DMS153 treated with DMSO at 0.1 percent for 48 hours (cell line): Measurements from ENCODE around the gene GUCY1A2.
A peak's percentile ranks its signal among the peaks of the same experiment; 100 is the strongest.

Experiments used
- DNase-seq: peaks from one replicate; lab custom pipeline; 2025; ENCODE audit not compliant: unreplicated experiment; lab: John Stamatoyannopoulos, UW

GUCY1A2 gene

GRCh38 chr11:106761745-106762144 is 256.5 kb downstream of the GUCY1A2 start:
- no peak for DNase-seq

- no peak for DNase-seq
Measured at GRCh38 chr11:106761240-106761639, 257.0 kb downstream of the GUCY1A2 start.

DNA sequence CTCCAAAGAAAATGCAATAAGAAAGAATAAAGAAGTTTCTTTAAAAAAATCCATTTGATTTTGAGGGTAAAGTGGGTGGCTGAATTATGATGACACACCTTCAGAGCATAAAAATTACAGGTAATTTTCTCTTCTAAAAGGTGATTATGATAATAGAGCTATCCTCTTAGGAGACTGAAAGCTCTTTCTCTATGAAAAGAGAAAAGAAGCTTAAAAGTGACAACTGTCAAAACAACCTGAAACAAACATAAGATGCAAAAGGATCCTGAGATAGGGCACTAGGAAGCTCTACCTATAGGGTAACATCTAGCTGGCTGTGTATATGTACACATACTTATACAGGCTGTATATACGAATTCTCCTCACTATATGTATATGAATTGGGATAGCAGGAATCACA is 270.2 kb downstream of the GUCY1A2 start:
- no peak for DNase-seq

GRCh38 chr11:106745941-106746340 is 272.3 kb downstream of the GUCY1A2 start:
- no peak for DNase-seq

DNA sequence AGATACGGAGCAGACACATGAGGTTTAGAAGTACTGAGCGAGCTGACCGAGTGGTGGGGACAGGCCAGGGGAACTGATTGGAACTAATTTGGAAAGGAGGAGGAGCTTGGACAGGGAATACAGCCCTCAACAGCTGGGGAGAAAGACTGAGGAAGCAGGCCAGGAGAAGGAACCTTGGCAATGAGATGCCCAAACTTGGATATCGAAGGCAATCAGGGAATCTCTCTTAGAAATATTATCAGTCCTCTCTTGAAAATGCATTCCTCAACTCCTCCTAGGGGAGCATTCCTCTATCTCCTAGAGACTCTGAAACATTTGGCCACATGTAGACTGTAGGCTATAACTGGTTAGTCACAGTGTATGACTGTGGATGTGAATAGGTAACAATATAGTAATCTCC is 284.6 kb downstream of the GUCY1A2 start:
- no peak for DNase-seq

- no peak for DNase-seq
Measured at GRCh38 chr11:106728859-106729258, 289.4 kb downstream of the GUCY1A2 start.

- no peak for DNase-seq
Measured at GRCh38 chr11:106728379-106728778, 289.9 kb downstream of the GUCY1A2 start.

- peak; percentile 0 for DNase-seq
Measured at GRCh38 chr11:106727256-106727655, 291.0 kb downstream of the GUCY1A2 start.

DNA sequence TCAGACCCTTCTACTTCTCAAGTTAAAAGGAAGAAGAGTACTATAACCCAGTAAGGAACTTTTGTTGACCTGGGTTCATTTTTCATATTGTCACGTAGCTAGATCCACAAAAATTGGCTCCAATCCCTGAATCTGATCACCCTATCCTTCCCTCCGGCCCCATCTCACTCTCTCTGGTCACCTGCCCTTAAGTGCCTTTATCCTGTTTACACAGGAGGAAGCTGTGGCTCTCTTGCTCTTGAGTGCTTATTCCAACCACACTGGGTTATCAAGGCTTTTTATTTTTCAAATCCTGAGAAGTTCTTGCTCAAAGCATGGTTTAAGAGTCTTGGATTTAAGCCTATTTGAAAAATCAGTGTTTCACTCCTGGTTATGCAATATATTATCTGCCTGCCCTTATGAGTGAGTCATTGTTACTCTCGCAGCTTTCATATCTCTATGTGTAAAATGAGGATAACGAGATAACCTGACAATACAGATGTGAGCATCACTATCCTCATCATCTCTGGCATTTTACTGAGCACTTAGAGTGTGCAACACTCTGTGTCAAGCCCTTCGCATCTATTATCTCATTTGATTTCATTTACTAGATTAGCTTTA is 293.9 kb downstream of the GUCY1A2 start:
- DNase-seq: peak; percentile 47

GRCh38 chr11:106723071-106723470 is 295.2 kb downstream of the GUCY1A2 start:
- no peak for DNase-seq

DNA sequence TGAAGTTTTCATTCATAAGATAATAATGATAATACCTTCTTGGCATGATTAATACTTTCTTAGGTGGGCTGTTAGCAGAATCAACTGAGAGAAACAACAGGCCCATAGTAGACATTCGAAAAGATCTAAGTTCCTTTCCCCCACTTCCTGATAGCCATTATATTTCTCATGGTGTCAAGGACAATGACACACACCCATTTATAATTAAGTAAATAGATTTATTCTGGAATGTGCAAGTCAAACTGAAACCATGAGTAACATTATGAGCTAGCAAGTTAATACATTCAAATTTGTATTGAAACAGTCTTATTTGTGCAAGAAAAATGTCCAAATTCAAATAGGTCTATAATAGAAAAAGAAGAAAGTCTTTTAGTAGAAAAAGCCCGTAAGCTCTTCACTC is 301.1 kb downstream of the GUCY1A2 start:
- DNase-seq: no peak

DNA sequence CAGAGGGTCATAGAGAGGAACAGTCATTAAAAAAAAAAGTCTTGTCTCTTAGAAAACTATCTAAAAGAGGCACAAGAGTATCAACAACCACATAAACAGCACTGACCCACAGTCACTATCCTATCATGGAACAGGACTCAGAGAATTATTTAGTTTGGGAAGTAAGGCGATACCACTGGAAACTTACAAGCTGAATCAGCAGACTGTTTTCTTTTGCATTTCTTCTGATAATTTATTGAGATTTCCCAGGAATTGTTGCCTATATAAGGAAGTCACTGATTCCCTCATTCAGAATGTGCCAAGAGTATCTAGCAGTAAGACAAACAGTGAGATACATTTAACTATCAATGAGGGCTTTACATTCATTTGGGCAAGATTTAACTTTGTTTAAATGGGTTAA is 304.1 kb downstream of the GUCY1A2 start:
- no peak for DNase-seq

GRCh38 chr11:106708348-106708747 is 309.9 kb downstream of the GUCY1A2 start:
- DNase-seq: no peak

DNA sequence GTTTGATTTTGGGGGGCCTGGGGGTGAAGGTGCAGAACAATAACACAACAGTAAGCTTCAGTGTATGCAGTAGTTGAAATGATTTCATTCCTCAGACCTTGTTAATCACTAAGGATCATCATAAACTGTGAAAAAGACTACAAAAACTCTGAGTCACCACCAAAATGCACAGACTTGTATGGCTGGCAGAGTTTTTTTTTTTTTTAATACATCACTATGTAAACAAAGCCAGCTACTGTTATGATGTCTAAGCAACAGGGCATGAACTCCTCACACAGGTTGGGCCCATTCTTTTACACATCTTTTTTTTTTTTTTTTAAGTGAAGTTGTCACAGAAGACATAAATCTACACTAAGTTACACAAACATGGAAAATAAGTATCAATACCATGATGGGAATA is 311.9 kb downstream of the GUCY1A2 start:
- no peak for DNase-seq

- DNase-seq: no peak
Measured at GRCh38 chr11:106702805-106703204, 315.5 kb downstream of the GUCY1A2 start.

DNA sequence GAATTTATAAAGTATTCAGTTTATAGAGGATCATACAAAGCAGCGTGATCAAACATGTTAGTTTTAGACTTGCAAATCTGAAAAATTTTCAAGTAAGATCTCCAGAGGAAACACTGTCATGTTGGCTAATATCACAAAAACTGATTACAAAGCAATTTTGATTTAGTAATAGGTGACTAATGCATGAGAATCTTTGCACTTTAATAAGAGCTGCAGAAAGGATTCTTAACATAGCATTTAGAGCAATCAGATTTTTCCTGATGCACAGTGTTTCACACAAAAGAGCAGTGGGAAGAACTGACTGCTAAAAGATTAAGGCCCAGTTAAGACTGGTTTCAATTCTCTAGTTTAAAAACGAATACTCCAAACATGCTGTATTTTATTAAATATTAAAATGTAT is 321.2 kb downstream of the GUCY1A2 start:
- no peak for DNase-seq

DNA sequence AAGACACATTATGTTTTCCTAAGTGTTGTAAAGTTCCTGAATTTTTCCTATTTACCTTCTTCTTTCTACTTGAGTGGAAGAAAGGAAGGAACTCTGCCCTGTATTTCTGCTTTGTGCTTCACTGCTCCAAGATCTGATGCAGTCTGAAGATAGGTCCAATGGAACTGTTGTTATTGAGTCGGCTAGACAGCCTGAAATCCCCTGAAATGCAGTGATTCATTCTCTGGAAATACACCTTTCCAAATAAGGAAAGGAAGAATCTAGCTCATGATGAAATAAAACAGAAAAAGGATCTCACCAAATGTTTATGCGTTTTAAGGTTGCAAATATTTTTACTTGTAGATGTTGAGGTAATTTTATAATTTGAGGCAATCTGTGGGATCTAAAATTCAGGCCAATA is 322.8 kb downstream of the GUCY1A2 start:
- DNase-seq: no peak

DNA sequence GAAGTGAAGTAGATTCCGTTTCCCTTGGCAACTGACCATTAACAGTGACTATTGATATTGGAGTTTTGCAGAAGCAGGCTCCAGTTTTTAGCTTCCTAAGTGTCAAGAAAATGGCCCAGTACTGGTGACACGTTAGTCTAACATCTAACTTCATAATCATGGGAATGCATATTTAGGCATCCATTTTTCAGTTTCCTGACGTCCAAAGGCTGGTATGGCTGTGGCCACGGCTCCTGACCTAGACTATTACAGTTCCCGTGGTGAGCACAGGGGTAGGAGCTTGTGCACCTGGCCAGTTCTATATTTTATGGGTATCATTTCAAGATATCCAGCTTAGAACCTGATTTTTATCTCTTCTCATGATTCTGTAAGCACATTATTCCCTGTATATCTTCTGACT is 323.8 kb downstream of the GUCY1A2 start:
- DNase-seq: no peak

- DNase-seq: no peak
Measured at GRCh38 chr11:106691807-106692365, 326.4 kb downstream of the GUCY1A2 start.

GRCh38 chr11:106690923-106691322 is 327.4 kb downstream of the GUCY1A2 start:
- no peak for DNase-seq

DNA sequence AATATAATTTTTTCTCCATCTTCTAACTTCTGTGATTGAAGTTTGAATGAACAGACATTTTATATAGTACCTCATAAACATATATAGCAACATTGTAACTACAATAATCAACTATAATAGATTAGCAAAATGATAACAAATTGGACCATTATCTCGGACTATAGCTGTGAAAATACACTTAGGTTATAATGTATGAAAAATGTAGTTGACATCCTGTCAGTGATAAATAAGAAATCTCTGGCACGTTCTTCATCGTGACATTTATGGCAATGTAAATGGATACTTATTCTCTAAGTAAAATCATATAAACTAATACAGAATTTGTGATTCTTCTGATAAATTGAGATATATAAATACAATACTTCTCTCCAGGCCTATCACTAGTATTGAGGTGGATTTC is 333.3 kb downstream of the GUCY1A2 start:
- DNase-seq: no peak

- no peak for DNase-seq
Measured at GRCh38 chr11:106683435-106683834, 334.8 kb downstream of the GUCY1A2 start.

- no peak for DNase-seq
Measured at GRCh38 chr11:106681435-106681834, 336.8 kb downstream of the GUCY1A2 start.
